ENCODE results near the gene KDM5A. TPM values are rescaled to one million over a fixed set of nuclear protein-coding genes. Genes with fewer than 3 reads are reported as not detected.

The KDM5A gene
- polyA plus RNA-seq, 1 donor from 2014 or later = 11.2 TPM

GRCh38 chr12:366820-367219 lies 22.3 kb downstream of the KDM5A start:
- Histone ChIP-seq H2AFZ (ENCODE audit: low read depth, low read length) (no peak overlapping the region), H3K36me3 (ENCODE audit: insufficient read depth, low read length) (peaks cover 30% of the 10 kb centered on the region), H3K4me3 (ENCODE audit: low read length) (no peak overlapping the region), H3K27me3 (ENCODE audit: insufficient read depth, low read depth, low read length) (no peaks in the 10 kb centered on the region), H3K4me2 (ENCODE audit: low read length) (no peak overlapping the region), H3K9ac (ENCODE audit: low read length) (no peak overlapping the region), H3K27ac (ENCODE audit: low read length) (no peak overlapping the region), H3K79me2 (replicated peaks; ENCODE audit: insufficient read depth, low read length) (peaks cover 9% of the 10 kb centered on the region), H3K9me3 (ENCODE audit: low read length) (peaks cover 7% of the 10 kb centered on the region), H3F3A (ENCODE audit: insufficient read depth, low read length, poor library complexity, severe bottlenecking) (no peaks in the 10 kb centered on the region), H4K20me1 (ENCODE audit: insufficient read depth) (no peaks in the 10 kb centered on the region), H3K9me2 (ENCODE audit: insufficient read depth, low read length) (no peaks in the 10 kb centered on the region)
- TF ChIP-seq TAF1 (IDR thresholded peaks at IDR 0.05; ENCODE audit: low read depth) (no peak), RAD21 (conservative IDR thresholded peaks at IDR 0.05) (no peak), POLR2AphosphoS5 (IDR thresholded peaks at IDR 0.05) (no peak), EZH2 (IDR thresholded peaks at IDR 0.05; ENCODE audit: borderline replicate concordance, insufficient read depth, low read length, poor library complexity, severe bottlenecking) (no peak), EP300 (conservative IDR thresholded peaks at IDR 0.05; ENCODE audit: poor library complexity, severe bottlenecking) (no peak), MXI1 (conservative IDR thresholded peaks at IDR 0.05; ENCODE audit: poor library complexity, severe bottlenecking) (no peak), SMC3 (conservative IDR thresholded peaks at IDR 0.05; ENCODE audit: poor library complexity) (no peak)
- TF ChIP-seq, protein P1, sequence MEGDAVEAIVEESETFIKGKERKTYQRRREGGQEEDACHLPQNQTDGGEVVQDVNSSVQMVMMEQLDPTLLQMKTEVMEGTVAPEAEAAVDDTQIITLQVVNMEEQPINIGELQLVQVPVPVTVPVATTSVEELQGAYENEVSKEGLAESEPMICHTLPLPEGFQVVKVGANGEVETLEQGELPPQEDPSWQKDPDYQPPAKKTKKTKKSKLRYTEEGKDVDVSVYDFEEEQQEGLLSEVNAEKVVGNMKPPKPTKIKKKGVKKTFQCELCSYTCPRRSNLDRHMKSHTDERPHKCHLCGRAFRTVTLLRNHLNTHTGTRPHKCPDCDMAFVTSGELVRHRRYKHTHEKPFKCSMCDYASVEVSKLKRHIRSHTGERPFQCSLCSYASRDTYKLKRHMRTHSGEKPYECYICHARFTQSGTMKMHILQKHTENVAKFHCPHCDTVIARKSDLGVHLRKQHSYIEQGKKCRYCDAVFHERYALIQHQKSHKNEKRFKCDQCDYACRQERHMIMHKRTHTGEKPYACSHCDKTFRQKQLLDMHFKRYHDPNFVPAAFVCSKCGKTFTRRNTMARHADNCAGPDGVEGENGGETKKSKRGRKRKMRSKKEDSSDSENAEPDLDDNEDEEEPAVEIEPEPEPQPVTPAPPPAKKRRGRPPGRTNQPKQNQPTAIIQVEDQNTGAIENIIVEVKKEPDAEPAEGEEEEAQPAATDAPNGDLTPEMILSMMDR (IDR thresholded peaks at IDR 0.05; ENCODE audit: poor library complexity, severe bottlenecking) = no peak
- TF ChIP-seq, protein P2, sequence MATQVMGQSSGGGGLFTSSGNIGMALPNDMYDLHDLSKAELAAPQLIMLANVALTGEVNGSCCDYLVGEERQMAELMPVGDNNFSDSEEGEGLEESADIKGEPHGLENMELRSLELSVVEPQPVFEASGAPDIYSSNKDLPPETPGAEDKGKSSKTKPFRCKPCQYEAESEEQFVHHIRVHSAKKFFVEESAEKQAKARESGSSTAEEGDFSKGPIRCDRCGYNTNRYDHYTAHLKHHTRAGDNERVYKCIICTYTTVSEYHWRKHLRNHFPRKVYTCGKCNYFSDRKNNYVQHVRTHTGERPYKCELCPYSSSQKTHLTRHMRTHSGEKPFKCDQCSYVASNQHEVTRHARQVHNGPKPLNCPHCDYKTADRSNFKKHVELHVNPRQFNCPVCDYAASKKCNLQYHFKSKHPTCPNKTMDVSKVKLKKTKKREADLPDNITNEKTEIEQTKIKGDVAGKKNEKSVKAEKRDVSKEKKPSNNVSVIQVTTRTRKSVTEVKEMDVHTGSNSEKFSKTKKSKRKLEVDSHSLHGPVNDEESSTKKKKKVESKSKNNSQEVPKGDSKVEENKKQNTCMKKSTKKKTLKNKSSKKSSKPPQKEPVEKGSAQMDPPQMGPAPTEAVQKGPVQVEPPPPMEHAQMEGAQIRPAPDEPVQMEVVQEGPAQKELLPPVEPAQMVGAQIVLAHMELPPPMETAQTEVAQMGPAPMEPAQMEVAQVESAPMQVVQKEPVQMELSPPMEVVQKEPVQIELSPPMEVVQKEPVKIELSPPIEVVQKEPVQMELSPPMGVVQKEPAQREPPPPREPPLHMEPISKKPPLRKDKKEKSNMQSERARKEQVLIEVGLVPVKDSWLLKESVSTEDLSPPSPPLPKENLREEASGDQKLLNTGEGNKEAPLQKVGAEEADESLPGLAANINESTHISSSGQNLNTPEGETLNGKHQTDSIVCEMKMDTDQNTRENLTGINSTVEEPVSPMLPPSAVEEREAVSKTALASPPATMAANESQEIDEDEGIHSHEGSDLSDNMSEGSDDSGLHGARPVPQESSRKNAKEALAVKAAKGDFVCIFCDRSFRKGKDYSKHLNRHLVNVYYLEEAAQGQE (IDR thresholded peaks at IDR 0.05; ENCODE audit: borderline replicate concordance) = no peak

GRCh38 chr12:359091-359490 lies 30.0 kb downstream of the KDM5A start:
- Histone ChIP-seq H2AFZ (ENCODE audit: low read depth, low read length) (no peak overlapping the region), H3K9ac (ENCODE audit: low read length) (no peak overlapping the region), H3F3A (ENCODE audit: insufficient read depth, low read length, poor library complexity, severe bottlenecking) (no peaks in the 10 kb centered on the region), H3K4me3 (ENCODE audit: low read length) (no peak overlapping the region), H3K27ac (ENCODE audit: low read length) (no peak overlapping the region), H3K27me3 (ENCODE audit: insufficient read depth, low read depth, low read length) (no peaks in the 10 kb centered on the region), H3K9me2 (ENCODE audit: insufficient read depth, low read length) (no peaks in the 10 kb centered on the region), H3K79me2 (replicated peaks; ENCODE audit: insufficient read depth, low read length) (peaks cover 12% of the 10 kb centered on the region), H3K36me3 (ENCODE audit: insufficient read depth, low read length) (peaks cover 40% of the 10 kb centered on the region), H4K20me1 (ENCODE audit: insufficient read depth) (no peaks in the 10 kb centered on the region), H3K4me2 (ENCODE audit: low read length) (no peak overlapping the region), H3K9me3 (ENCODE audit: low read length) (no peaks in the 10 kb centered on the region)
- TF ChIP-seq TAF1 (IDR thresholded peaks at IDR 0.05; ENCODE audit: low read depth) (no peak), RAD21 (conservative IDR thresholded peaks at IDR 0.05) (no peak), EP300 (conservative IDR thresholded peaks at IDR 0.05; ENCODE audit: poor library complexity, severe bottlenecking) (no peak), SMC3 (conservative IDR thresholded peaks at IDR 0.05; ENCODE audit: poor library complexity) (no peak)
- TF ChIP-seq, protein P1 (IDR thresholded peaks at IDR 0.05; ENCODE audit: poor library complexity, severe bottlenecking) = no peak
